Endothelial cell (in vitro differentiated cells): Measurements from ENCODE around the gene ABHD12. TPM values are rescaled to one million over a fixed set of nuclear protein-coding genes. Genes with fewer than 3 reads are reported as not detected.

Experiments
- DNase-seq: peaks from one replicate; pipeline ENCODE4 v3.0.0; 2021; ENCODE audit warnings: low spot score
- H3K27ac Mint-ChIP-seq: one replicate; pipeline ENCODE4 v1.8.0; 2021; ENCODE audit warnings: mixed read lengths, inconsistent platforms; ENCODE audit not compliant: unreplicated experiment
- H3K27me3 Mint-ChIP-seq: one replicate; pipeline ENCODE4 v1.8.0; 2021; ENCODE audit warnings: mild to moderate bottlenecking, moderate library complexity, mixed read lengths, inconsistent platforms; ENCODE audit not compliant: unreplicated experiment
- H3K36me3 Mint-ChIP-seq: one replicate; pipeline ENCODE4 v1.8.0; 2021; ENCODE audit warnings: mild to moderate bottlenecking, low read depth, mixed read lengths, inconsistent platforms; ENCODE audit not compliant: unreplicated experiment
- H3K4me1 Mint-ChIP-seq: one replicate; pipeline ENCODE4 v1.8.0; 2021; ENCODE audit warnings: mild to moderate bottlenecking, mixed read lengths, inconsistent platforms; ENCODE audit not compliant: unreplicated experiment
- H3K4me3 Mint-ChIP-seq: one replicate; pipeline ENCODE4 v1.8.0; 2021; ENCODE audit warnings: mild to moderate bottlenecking, mixed read lengths, inconsistent platforms; ENCODE audit not compliant: unreplicated experiment
- H3K9me3 Mint-ChIP-seq: one replicate; pipeline ENCODE4 v1.8.0; 2021; ENCODE audit warnings: mixed read lengths, inconsistent platforms; ENCODE audit not compliant: unreplicated experiment
- total RNA-seq: library from RNA; stranded (reverse); fragmentation: NEBNext Ultra II Directional; extraction: Animal tissue kit (Norgen Biotek cat#: 25700); gene quantifications from one replicate; pipeline ENCODE4 v1.2.1, GENCODE V29; 2021; ENCODE audit not compliant: unreplicated experiment
- TF ChIP-seq, protein P1 (sequence below): fragments of 200-600 bp; sonication (generic); IDR thresholded peaks from one replicate; pipeline ENCODE4 v1.5.0; 2021; ENCODE audit warnings: antibody characterized with exemption; ENCODE audit not compliant: unreplicated experiment

The ABHD12 gene
- total RNA-seq, 1 donor from 2014 or later = 28.0 TPM

DNA sequence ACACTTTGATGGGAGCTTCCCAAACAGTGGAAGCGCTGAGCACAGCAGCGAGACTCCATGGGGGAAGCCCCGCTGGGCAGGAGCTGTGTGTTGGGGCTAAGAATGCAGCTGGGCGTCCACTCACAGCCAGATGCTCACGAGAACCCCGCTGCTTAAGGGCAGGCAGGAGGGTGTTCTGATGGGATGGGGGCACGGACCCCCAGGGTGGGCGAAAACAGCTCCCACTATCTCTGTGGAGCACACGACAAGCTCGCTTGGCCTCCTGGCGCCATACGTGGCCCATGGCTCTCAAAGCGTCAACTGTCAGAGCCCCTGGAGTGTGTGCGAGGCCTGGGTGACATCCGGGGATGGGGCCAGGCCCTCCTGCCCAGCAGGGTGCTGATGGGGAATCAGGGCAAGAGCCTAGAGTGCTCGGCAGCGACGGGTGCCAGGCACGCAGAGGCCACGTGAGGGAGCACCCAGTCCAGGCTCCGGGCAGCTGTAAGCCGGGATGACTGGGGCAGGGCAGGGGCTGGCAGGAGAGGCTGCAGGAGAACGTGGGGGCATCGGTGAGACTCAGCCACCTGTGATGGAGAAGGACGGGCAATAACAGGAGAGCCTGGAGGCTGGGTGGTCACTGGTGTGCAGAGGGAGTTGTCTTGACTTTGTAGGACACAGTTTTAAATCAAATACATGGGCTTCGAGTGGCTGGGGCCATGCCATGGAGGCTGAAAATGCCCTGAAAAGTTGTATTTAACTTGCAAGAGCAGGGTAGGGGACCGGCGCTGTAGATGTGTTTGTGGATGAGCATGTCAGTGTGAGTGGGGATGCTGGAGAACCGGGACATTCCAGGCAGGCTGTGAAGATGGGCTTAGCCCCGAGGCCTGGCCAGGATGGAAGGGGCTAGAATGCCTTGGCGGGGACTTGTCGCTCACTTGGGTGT is 115.5 kb downstream of the ABHD12 start:
- H3K4me1 Mint-ChIP-seq = no peaks in the 10 kb centered on the region
- peaks cover 19% of the 10 kb centered on the region for H3K36me3 Mint-ChIP-seq
- H3K9me3 Mint-ChIP-seq = no peaks in the 10 kb centered on the region
- no peak for DNase-seq
- H3K4me3 Mint-ChIP-seq = peak overlapping the region; percentile 68
- H3K27ac Mint-ChIP-seq = peak overlapping the region; percentile 21
- H3K27me3 Mint-ChIP-seq = peaks cover 8% of the 10 kb centered on the region
- TF ChIP-seq, protein P1, sequence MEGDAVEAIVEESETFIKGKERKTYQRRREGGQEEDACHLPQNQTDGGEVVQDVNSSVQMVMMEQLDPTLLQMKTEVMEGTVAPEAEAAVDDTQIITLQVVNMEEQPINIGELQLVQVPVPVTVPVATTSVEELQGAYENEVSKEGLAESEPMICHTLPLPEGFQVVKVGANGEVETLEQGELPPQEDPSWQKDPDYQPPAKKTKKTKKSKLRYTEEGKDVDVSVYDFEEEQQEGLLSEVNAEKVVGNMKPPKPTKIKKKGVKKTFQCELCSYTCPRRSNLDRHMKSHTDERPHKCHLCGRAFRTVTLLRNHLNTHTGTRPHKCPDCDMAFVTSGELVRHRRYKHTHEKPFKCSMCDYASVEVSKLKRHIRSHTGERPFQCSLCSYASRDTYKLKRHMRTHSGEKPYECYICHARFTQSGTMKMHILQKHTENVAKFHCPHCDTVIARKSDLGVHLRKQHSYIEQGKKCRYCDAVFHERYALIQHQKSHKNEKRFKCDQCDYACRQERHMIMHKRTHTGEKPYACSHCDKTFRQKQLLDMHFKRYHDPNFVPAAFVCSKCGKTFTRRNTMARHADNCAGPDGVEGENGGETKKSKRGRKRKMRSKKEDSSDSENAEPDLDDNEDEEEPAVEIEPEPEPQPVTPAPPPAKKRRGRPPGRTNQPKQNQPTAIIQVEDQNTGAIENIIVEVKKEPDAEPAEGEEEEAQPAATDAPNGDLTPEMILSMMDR = no peak

DNA sequence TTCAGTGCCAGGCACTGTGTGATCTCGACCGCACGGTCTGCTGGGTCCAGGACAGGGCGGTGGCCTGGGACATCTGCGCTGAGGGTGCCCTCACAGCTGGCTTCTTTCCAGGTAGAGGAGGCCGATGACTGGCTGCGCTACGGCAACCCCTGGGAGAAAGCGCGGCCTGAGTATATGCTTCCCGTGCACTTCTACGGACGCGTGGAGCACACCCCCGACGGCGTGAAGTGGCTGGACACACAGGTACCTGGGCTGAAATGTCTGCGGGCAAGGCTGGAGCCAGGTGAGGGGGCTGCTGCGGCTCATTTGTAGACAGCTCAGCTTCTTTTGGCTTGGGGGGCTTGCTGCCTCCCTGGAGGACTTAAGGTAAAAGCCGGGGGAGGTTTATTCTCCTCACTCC is 116.2 kb downstream of the ABHD12 start:
- H3K9me3 Mint-ChIP-seq = no peaks in the 10 kb centered on the region
- H3K4me1 Mint-ChIP-seq = no peaks in the 10 kb centered on the region
- peaks cover 19% of the 10 kb centered on the region for H3K36me3 Mint-ChIP-seq
- H3K4me3 Mint-ChIP-seq = no peak overlapping the region
- H3K27ac Mint-ChIP-seq = no peak overlapping the region
- H3K27me3 Mint-ChIP-seq = peaks cover 8% of the 10 kb centered on the region
- no peak for DNase-seq
- TF ChIP-seq, protein P1 = no peak

DNA sequence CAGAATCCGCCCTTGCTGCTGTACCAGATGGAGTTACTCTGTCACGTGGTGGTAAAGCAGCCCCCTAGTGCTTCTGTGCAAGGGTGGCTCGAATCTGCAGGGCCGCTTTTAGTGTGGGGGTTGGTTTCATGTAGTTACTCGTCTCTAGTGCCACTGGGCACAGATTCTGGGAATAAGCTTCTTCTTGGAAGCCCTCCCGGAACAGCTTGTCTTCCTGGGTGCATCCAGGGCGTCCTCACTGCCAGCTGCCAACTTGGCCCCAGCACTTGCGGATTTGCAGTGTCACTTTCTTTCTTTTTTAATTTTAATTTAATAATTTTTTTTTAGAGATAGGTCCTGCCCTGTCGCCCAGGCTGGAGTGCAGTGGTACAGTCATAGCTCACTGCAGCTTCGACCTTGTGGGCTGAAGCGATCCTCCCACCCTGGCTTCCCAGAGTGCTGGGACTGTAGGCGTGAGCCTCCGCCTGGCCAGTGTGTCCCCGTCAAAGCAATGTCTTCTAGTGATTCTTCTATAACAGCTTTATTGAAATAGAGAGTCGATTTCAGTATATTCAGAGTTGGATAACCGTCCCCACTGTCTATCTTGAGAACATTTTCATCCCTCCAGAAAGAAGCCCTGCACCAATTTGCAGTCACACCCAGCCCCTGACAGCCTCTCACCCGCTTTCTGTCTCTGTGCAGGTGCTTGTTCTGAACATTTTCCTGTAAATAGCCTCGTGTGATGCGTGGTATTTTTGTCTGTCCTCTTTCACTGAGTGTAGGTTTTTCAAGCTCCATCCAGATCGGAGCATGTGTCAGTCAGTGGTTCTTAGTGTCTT is 116.9 kb downstream of the ABHD12 start:
- TF ChIP-seq, protein P1 = no peak
- Mint-ChIP-seq H3K36me3 (peaks cover 23% of the 10 kb centered on the region), H3K27me3 (peaks cover 8% of the 10 kb centered on the region), H3K27ac (no peak overlapping the region), H3K9me3 (no peaks in the 10 kb centered on the region), H3K4me1 (no peaks in the 10 kb centered on the region), H3K4me3 (peak overlapping the region; percentile 67)
- no peak for DNase-seq

DNA sequence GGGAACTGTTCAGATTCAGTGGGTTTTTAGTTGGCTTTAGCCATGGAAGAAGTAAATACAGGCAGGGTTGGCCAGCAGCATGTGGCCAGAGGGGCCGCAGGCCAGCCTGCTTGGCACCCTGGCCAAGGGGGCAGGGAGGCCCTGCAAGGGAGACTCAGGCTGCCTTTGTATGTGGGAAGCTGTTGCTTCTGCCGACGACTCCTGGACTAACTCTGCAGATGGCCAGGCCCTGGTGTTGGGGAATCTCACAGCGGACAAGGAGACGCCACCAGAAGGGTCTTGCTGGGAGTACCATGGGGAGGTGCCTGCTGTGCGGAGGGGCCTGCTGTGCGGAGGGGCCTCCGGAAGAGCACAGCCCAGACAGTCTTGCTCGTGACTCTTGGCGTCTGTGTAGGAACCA is 117.6 kb downstream of the ABHD12 start:
- no peak for DNase-seq
- Mint-ChIP-seq H3K27ac (no peak overlapping the region), H3K4me1 (no peaks in the 10 kb centered on the region)

More for the DNA sequence above, 117.6 kb downstream of the ABHD12 start:
- Mint-ChIP-seq H3K4me3 (no peak overlapping the region), H3K9me3 (no peaks in the 10 kb centered on the region), H3K36me3 (peaks cover 23% of the 10 kb centered on the region), H3K27me3 (peaks cover 8% of the 10 kb centered on the region)
- TF ChIP-seq, protein P1 = no peak
